Pulmonary artery endothelial cell (primary cell): Measurements from ENCODE around the gene CHRNA3. TPM values are rescaled to one million over a fixed set of nuclear protein-coding genes. Genes with fewer than 3 reads are reported as not detected.

ENCODE experiments used
- DNase-seq: peaks from one replicate; pipeline ENCODE4 v3.0.0-alpha.2; 2011; ENCODE audit warnings: low read depth, low spot score
- total RNA-seq: library from RNA; depleted of rRNA; stranded (reverse); fragments of >200 nt; gene quantifications from 2 replicates; pipeline ENCODE4 v1.2.3, GENCODE V29; 2014

CHRNA3 gene
- total RNA-seq, 1 donor from 2014 or later: not detected

GRCh38 chr15:78636378-78636859, 15.6 kb upstream of the CHRNA3 start:
- no peak for DNase-seq

GRCh38 chr15:78635346-78635745, 14.6 kb upstream of the CHRNA3 start:
- DNase-seq: no peak

- DNase-seq: no peak
These were observed 13.7 kb upstream of the CHRNA3 start for GRCh38 chr15:78634210-78635145.

- DNase-seq: no peak
These were observed 12.6 kb upstream of the CHRNA3 start for GRCh38 chr15:78633348-78633747.

GRCh38 chr15:78630886-78631633, 10.3 kb upstream of the CHRNA3 start:
- DNase-seq: no peak

- no peak for DNase-seq
These were observed 8.9 kb upstream of the CHRNA3 start for GRCh38 chr15:78629716-78630065.

GRCh38 chr15:78629031-78629715, 8.4 kb upstream of the CHRNA3 start:
- no peak for DNase-seq

GRCh38 chr15:78628227-78628626, 7.4 kb upstream of the CHRNA3 start:
- DNase-seq: no peak

GRCh38 chr15:78627348-78627747, 6.6 kb upstream of the CHRNA3 start:
- DNase-seq: no peak

GRCh38 chr15:78626381-78626995, 5.7 kb upstream of the CHRNA3 start:
- no peak for DNase-seq

- no peak for DNase-seq
These were observed 4.9 kb upstream of the CHRNA3 start for GRCh38 chr15:78625606-78626280.

- no peak for DNase-seq
These were observed 4.1 kb upstream of the CHRNA3 start for GRCh38 chr15:78624651-78625590.

- DNase-seq: no peak
These were observed 3.1 kb upstream of the CHRNA3 start for GRCh38 chr15:78623786-78624497.

GRCh38 chr15:78621810-78622402, 1.1 kb upstream of the CHRNA3 start:
- DNase-seq: no peak

GRCh38 chr15:78620021-78620526, 722 bp downstream of the CHRNA3 start:
- no peak for DNase-seq

GRCh38 chr15:78619022-78619950, 1.5 kb downstream of the CHRNA3 start:
- DNase-seq: no peak

- DNase-seq: peak; percentile 36
These were observed 2.3 kb downstream of the CHRNA3 start for GRCh38 chr15:78618490-78618934.
